OCI-LY7 (cell line): Measurements from ENCODE around the gene LILRB5.
"Not testable (repeated sequence)": the region's sequence is repeated elsewhere in the genome, so short reads cannot be mapped to it uniquely, and the experiment has no call there.

Experiments used
- CTCF ChIP-seq: fragments of 200-600 bp; sonication (generic); conservative IDR thresholded peaks from 2 replicates; pipeline ENCODE4 v1.5.1; 2014; ENCODE audit warnings: mild to moderate bottlenecking, antibody characterized with exemption, low read length, moderate library complexity, mixed read lengths
- EZH2phosphoT487 ChIP-seq: fragments of 200-600 bp; sonication (generic); IDR thresholded peaks from 2 replicates; pipeline ENCODE4 v1.6.1; 2018; ENCODE audit warnings: low read depth, borderline replicate concordance, mild to moderate bottlenecking, mixed run types, antibody characterized with exemption, low read length, moderate library complexity, mixed read lengths

GRCh38 chr19:54239491-54240371 is 17.3 kb downstream of the LILRB5 start:
- TF ChIP-seq CTCF, EZH2phosphoT487: not testable (repeated sequence)
